ENCODE data around the gene INTS11.

INTS11 gene

GRCh38 chr1:1345384-1345783, 20.9 kb upstream of the INTS11 start:
- TF ChIP-seq CTCF (IDR thresholded peaks at IDR 0.05; ENCODE audit: low read depth, low read length, poor library complexity, severe bottlenecking): no peak
- TF ChIP-seq EZH2phosphoT487 (IDR thresholded peaks at IDR 0.05; ENCODE audit: borderline replicate concordance, low read length): no peak
- Histone ChIP-seq H4K20me1 (ENCODE audit: control insufficient read depth, insufficient read depth, low read depth, low read length) (0 out of 2 replicates have a peak, but pooled peaks cover 4% of the 10 kb centered on the region), H3K27ac (ENCODE audit: low read depth, low read length) (no peak overlapping the region), H3K9me3 (ENCODE audit: control insufficient read depth, insufficient read depth, low read length) (peaks cover 5% of the 10 kb centered on the region; the same call in 1 of the 2 replicates), H3K79me2 (ENCODE audit: control insufficient read depth, low read length) (peaks cover 56% of the 10 kb centered on the region), H3K4me3 (ENCODE audit: low read length) (no peak overlapping the region), H3K4me2 (ENCODE audit: low read length) (no peak overlapping the region), H3K9me2 (replicated peaks; ENCODE audit: control insufficient read depth, low read length) (no peaks in the 10 kb centered on the region), H3K4me1 (ENCODE audit: control insufficient read depth, low read length) (peaks cover 8% of the 10 kb centered on the region), H3K27me3 (ENCODE audit: control insufficient read depth, low read length) (no peaks in the 10 kb centered on the region), H3F3A (ENCODE audit: control insufficient read depth, insufficient read depth) (no peaks in the 10 kb centered on the region), H3K36me3 (ENCODE audit: control insufficient read depth, low read length) (peaks cover 16% of the 10 kb centered on the region)

GRCh38 chr1:1344655-1345361, 20.3 kb upstream of the INTS11 start:
- Histone ChIP-seq H4K20me1 (ENCODE audit: control insufficient read depth, insufficient read depth, low read depth, low read length) (0 out of 2 replicates have a peak, but pooled peaks cover 4% of the 10 kb centered on the region), H3K9me3 (ENCODE audit: control insufficient read depth, insufficient read depth, low read length) (peaks cover 5% of the 10 kb centered on the region; the same call in 1 of the 2 replicates), H3K4me2 (ENCODE audit: low read length) (no peak overlapping the region), H3K9me2 (replicated peaks; ENCODE audit: control insufficient read depth, low read length) (no peaks in the 10 kb centered on the region), H3K36me3 (ENCODE audit: control insufficient read depth, low read length) (peaks cover 22% of the 10 kb centered on the region), H3K4me1 (ENCODE audit: control insufficient read depth, low read length) (peaks cover 8% of the 10 kb centered on the region), H3K27ac (ENCODE audit: low read depth, low read length) (no peak overlapping the region), H3K4me3 (ENCODE audit: low read length) (no peak overlapping the region), H3F3A (ENCODE audit: control insufficient read depth, insufficient read depth) (no peaks in the 10 kb centered on the region), H3K79me2 (ENCODE audit: control insufficient read depth, low read length) (peaks cover 56% of the 10 kb centered on the region), H3K27me3 (ENCODE audit: control insufficient read depth, low read length) (no peaks in the 10 kb centered on the region)
- TF ChIP-seq EZH2phosphoT487 (IDR thresholded peaks at IDR 0.05; ENCODE audit: borderline replicate concordance, low read length): no peak

DNA sequence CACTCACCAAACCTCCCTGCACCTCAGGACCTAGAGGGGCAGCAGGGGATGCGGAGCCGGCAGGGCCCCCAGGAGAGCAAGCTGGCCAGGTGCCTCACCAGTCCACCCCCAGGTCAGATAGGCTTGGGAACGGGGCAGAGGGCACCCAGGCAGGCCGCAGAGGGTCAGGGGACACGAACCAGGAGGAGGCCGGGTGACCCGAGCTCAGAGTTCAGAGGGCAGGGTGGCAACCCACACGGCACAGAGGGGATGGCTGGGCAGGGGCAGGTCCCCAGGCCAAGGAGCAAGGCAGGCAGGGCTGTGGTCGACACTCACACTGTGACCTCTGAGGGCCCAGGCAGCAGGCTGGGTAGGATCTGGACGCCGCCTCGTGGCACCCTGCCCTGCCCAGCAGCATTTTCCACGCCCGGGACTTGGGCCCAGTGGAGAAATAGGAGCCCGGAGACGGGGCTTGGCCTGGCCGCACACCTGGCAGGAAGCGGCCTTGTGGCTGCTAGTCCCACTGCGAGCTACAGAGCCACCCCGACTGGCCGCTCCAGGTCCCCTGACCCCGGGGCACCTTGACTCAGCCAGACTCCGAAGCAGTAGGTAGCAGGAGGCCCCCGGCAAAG, 19.5 kb upstream of the INTS11 start:
- peaks cover 8% of the 10 kb centered on the region for H3K4me1 ChIP-seq (ENCODE audit: control insufficient read depth, low read length)
- no peaks in the 10 kb centered on the region for H3F3A ChIP-seq (ENCODE audit: control insufficient read depth, insufficient read depth)
- no peaks in the 10 kb centered on the region for H3K9me2 ChIP-seq (replicated peaks; ENCODE audit: control insufficient read depth, low read length)
- no peak overlapping the region for H3K27ac ChIP-seq (ENCODE audit: low read depth, low read length)
- H3K4me3 ChIP-seq (ENCODE audit: low read length): no peak overlapping the region
- peaks cover 23% of the 10 kb centered on the region for H3K36me3 ChIP-seq (ENCODE audit: control insufficient read depth, low read length)
- no peaks in the 10 kb centered on the region for H3K27me3 ChIP-seq (ENCODE audit: control insufficient read depth, low read length)
- peaks cover 56% of the 10 kb centered on the region for H3K79me2 ChIP-seq (ENCODE audit: control insufficient read depth, low read length)
- H3K9me3 ChIP-seq (ENCODE audit: control insufficient read depth, insufficient read depth, low read length): peaks cover 5% of the 10 kb centered on the region; the same call in 1 of the 2 replicates
- 0 out of 2 replicates have a peak, but pooled peaks cover 4% of the 10 kb centered on the region for H4K20me1 ChIP-seq (ENCODE audit: control insufficient read depth, insufficient read depth, low read depth, low read length)
- TF ChIP-seq CTCF (IDR thresholded peaks at IDR 0.05; ENCODE audit: low read depth, low read length, poor library complexity, severe bottlenecking) (no peak), EZH2phosphoT487 (IDR thresholded peaks at IDR 0.05; ENCODE audit: borderline replicate concordance, low read length) (no peak)
- no peak overlapping the region for H3K4me2 ChIP-seq (ENCODE audit: low read length)
